GM12892 (cell line): ENCODE results near the gene APBA2.

ENCODE experiments used
- POLR2AphosphoS5 ChIP-seq: IDR thresholded peaks from 2 replicates; pipeline ENCODE4 v1.6.1; 2011; ENCODE audit warnings: low read depth, low read length, control low read depth
- TAF1 ChIP-seq: IDR thresholded peaks from 2 replicates; pipeline ENCODE4 v1.6.1; 2011; ENCODE audit warnings: low read depth, mild to moderate bottlenecking, control low read depth, low read length, borderline replicate concordance

GRCh38 chr15:29142129-29142747 lies 256.5 kb downstream of the APBA2 start:
- TF ChIP-seq TAF1 (no peak), POLR2AphosphoS5 (no peak)
